Caco-2 (cell line): ENCODE data around the gene CDC14A. TPM values are rescaled to one million over a fixed set of nuclear protein-coding genes. Genes with fewer than 3 reads are reported as not detected.

Experiments used
- BruUV-seq: library from RNA; stranded (reverse); fragments of 400-500 nt; replicated peaks from 2 replicates; lab custom pipeline; 2021; lab: Mats Ljungman, UMichigan
- CTCF ChIA-PET: fragments of 300-600 bp; sonication (Branson Sonifier 250); formaldehyde crosslinking; loops from one replicate; lab custom pipeline; 2022; ENCODE audit warnings: antibody characterized with exemption; lab: Charles Lee
- POLR2A ChIA-PET: fragments of 300-600 bp; sonication (Branson Sonifier 250); formaldehyde crosslinking; loops from one replicate; lab custom pipeline; 2022; ENCODE audit warnings: antibody characterized with exemption; lab: Charles Lee
- DNase-seq, 2 experiments: peaks; one replicate each; pipeline versions ENCODE4 v3.0.0 to v3.0.0-alpha.2; 2020 to 2022
- H3K27me3 ChIP-seq: replicated peaks from 2 replicates; pipeline ENCODE4 v1.6.0; 2011; ENCODE audit warnings: low read length; ENCODE audit not compliant: control insufficient read depth, insufficient read depth
- H3K36me3 ChIP-seq: 2 replicates; pipeline ENCODE4 v1.5.1; 2011; ENCODE audit warnings: low read length; ENCODE audit not compliant: control insufficient read depth, insufficient read depth
- H3K4me1 ChIP-seq: fragments of 250-450 bp; sonication (Bioruptor Pico); 2 replicates; pipeline ENCODE4 v1.5.1; 2020; ENCODE audit warnings: mild to moderate bottlenecking
- H3K4me3 ChIP-seq: 2 replicates; pipeline ENCODE4 v1.5.1; 2011; ENCODE audit warnings: low read depth, mild to moderate bottlenecking, control low read depth, low read length
- H3K9me3 ChIP-seq: fragments of 250-450 bp; sonication (Bioruptor Pico); 2 replicates; pipeline ENCODE4 v1.5.1; 2020; ENCODE audit warnings: mild to moderate bottlenecking, moderate library complexity
- H3K27ac Mint-ChIP-seq: one replicate; pipeline ENCODE4 v1.8.0; 2022; ENCODE audit warnings: mixed read lengths; ENCODE audit not compliant: unreplicated experiment
- H3K27me3 Mint-ChIP-seq: one replicate; pipeline ENCODE4 v1.8.0; 2022; ENCODE audit warnings: mixed read lengths; ENCODE audit not compliant: insufficient read depth, unreplicated experiment
- H3K36me3 Mint-ChIP-seq: one replicate; pipeline ENCODE4 v1.8.0; 2022; ENCODE audit warnings: mild to moderate bottlenecking, mixed read lengths; ENCODE audit not compliant: insufficient read depth, unreplicated experiment
- H3K4me1 Mint-ChIP-seq: one replicate; pipeline ENCODE4 v1.8.0; 2022; ENCODE audit warnings: low read depth, mixed read lengths; ENCODE audit not compliant: unreplicated experiment
- H3K4me3 Mint-ChIP-seq: one replicate; pipeline ENCODE4 v1.8.0; 2022; ENCODE audit warnings: mild to moderate bottlenecking, moderate library complexity, mixed read lengths; ENCODE audit not compliant: unreplicated experiment
- H3K9me3 Mint-ChIP-seq: one replicate; pipeline ENCODE4 v1.8.0; 2022; ENCODE audit warnings: mixed read lengths; ENCODE audit not compliant: unreplicated experiment
- CTCF ChIP-seq, 2 experiments: fragments of 200-600 bp in 1 of 2; IDR thresholded peaks; 1 replicate in 1 of 2; 2 replicates in 1 of 2; pipeline versions ENCODE4 v1.5.1 to v1.8.0; 2011 to 2022; ENCODE audit warnings: antibody characterized with exemption in 1 of 2, control low read depth in 1 of 2, inconsistent platforms in 1 of 2, low read depth in 1 of 2, low read length in 1 of 2, mild to moderate bottlenecking in 1 of 2, moderate library complexity in 1 of 2; ENCODE audit not compliant: insufficient read depth in 1 of 2, severe bottlenecking in 1 of 2, unreplicated experiment in 1 of 2
- intact Hi-C: fragments of 100-400 bp; cut with micrococcal nuclease; formaldehyde crosslinking; loops from one replicate; pipeline ENCODE4 v1.10.0; 2022; ENCODE audit not compliant: unreplicated experiment
- total RNA-seq: library from RNA; stranded (reverse); gene quantifications from 2 replicates; pipeline ENCODE4 v1.2.3, GENCODE V29; 2022

Gene CDC14A
- total RNA-seq, 1 experiment from 2014 or later, result 7.3 TPM

- POLR2A ChIA-PET, result no interaction called here
- no peak for TF ChIP-seq CTCF (IDR thresholded peaks at IDR 0.05; ENCODE audit: insufficient read depth in 1 of 2, low read depth in 1 of 2, low read length in 1 of 2, severe bottlenecking in 1 of 2, unreplicated experiment in 1 of 2)
- DNase-seq, result no peak
- Histone ChIP-seq H3K4me3 (no peak overlapping the region), H3K36me3 (no peaks in the 10 kb centered on the region), H3K9me3 (no peaks in the 10 kb centered on the region), H3K4me1 (peaks cover 7% of the 10 kb centered on the region; the same call in 1 of the 2 replicates), H3K27me3 (no peaks in the 10 kb centered on the region)
- Mint-ChIP-seq H3K36me3 (peaks cover 5% of the 10 kb centered on the region), H3K27ac (no peak overlapping the region), H3K27me3 (no peaks in the 10 kb centered on the region), H3K4me3 (no peak overlapping the region), H3K9me3 (no peaks in the 10 kb centered on the region), H3K4me1 (peaks cover 13% of the 10 kb centered on the region)
- CTCF ChIA-PET, result no interaction called here
- BruUV-seq, result no TSS peak
- intact Hi-C loops, result no loop called here
Observed at GRCh38 chr1:100411019-100411418, 58.7 kb downstream of the CDC14A start.

GRCh38 chr1:100411574-100411973 lies 59.3 kb downstream of the CDC14A start:
- intact Hi-C loops, result no loop called here
- Mint-ChIP-seq H3K4me1 (peaks cover 13% of the 10 kb centered on the region), H3K9me3 (no peaks in the 10 kb centered on the region), H3K27me3 (no peaks in the 10 kb centered on the region), H3K27ac (no peak overlapping the region), H3K4me3 (no peak overlapping the region), H3K36me3 (peaks cover 5% of the 10 kb centered on the region)
- CTCF ChIA-PET, result no interaction called here
- no peaks in the 10 kb centered on the region for H3K36me3 ChIP-seq
- BruUV-seq, result no TSS peak
- H3K4me3 ChIP-seq, result no peak overlapping the region
- H3K9me3 ChIP-seq, result no peaks in the 10 kb centered on the region
- peaks cover 7% of the 10 kb centered on the region; the same call in 1 of the 2 replicates for H3K4me1 ChIP-seq
- POLR2A ChIA-PET, result no interaction called here
- H3K27me3 ChIP-seq, result no peaks in the 10 kb centered on the region
- DNase-seq, result no peak
- no peak for TF ChIP-seq CTCF (IDR thresholded peaks at IDR 0.05; ENCODE audit: insufficient read depth in 1 of 2, low read depth in 1 of 2, low read length in 1 of 2, severe bottlenecking in 1 of 2, unreplicated experiment in 1 of 2)

DNA sequence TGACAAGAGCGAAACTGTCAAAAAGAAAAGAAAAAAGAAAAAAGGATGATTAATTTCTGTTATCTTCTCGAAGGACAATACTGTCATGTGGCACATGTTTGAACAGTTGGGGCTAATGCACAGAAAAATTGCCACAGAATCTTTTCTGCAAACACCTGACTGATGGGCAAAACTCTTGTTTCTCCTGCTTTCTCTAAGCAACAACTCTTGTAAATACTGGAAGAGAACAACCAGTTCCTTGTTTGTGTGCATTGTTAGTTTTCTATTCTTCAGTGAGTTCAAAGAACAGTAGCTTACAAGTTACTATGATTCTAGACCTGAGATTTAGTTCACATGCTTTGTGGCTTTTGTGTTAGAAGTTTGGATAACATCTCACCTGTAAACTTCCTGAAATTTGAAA lies 60.7 kb downstream of the CDC14A start:
- ChIA-PET POLR2A (no interaction called here), CTCF (no interaction called here)
- Mint-ChIP-seq H3K4me1 (peaks cover 13% of the 10 kb centered on the region), H3K27me3 (no peaks in the 10 kb centered on the region), H3K4me3 (no peak overlapping the region), H3K36me3 (peaks cover 5% of the 10 kb centered on the region), H3K27ac (no peak overlapping the region), H3K9me3 (no peaks in the 10 kb centered on the region)
- H3K36me3 ChIP-seq, result no peaks in the 10 kb centered on the region
- no TSS peak for BruUV-seq
- no peaks in the 10 kb centered on the region for H3K9me3 ChIP-seq
- peak in 1 of 2 experiments; percentile 6 for DNase-seq
- H3K4me1 ChIP-seq, result peaks cover 7% of the 10 kb centered on the region; the same call in 1 of the 2 replicates
- no peaks in the 10 kb centered on the region for H3K27me3 ChIP-seq
- no peak for TF ChIP-seq CTCF (IDR thresholded peaks at IDR 0.05; ENCODE audit: insufficient read depth in 1 of 2, low read depth in 1 of 2, low read length in 1 of 2, severe bottlenecking in 1 of 2, unreplicated experiment in 1 of 2)
- intact Hi-C loops, result no loop called here
- no peak overlapping the region for H3K4me3 ChIP-seq
